LNCaP clone FGC (cell line): Measurements from ENCODE around the gene CHGA.

Experiments used
- DNase-seq: peaks from one replicate; pipeline ENCODE4 v3.0.0-alpha.2; 2011; ENCODE audit warnings: low read depth
- H3K4me3 ChIP-seq: 2 replicates; pipeline ENCODE4 v1.5.1; 2011; ENCODE audit warnings: mild to moderate bottlenecking, low read depth, low read length, control low read depth
- TF ChIP-seq, protein P1 (sequence below): IDR thresholded peaks from 2 replicates; pipeline ENCODE4 v1.5.1; 2012; ENCODE audit warnings: mild to moderate bottlenecking; ENCODE audit not compliant: control insufficient read depth, insufficient read depth; ENCODE audit errors: extremely low read depth

The CHGA gene, protein sequence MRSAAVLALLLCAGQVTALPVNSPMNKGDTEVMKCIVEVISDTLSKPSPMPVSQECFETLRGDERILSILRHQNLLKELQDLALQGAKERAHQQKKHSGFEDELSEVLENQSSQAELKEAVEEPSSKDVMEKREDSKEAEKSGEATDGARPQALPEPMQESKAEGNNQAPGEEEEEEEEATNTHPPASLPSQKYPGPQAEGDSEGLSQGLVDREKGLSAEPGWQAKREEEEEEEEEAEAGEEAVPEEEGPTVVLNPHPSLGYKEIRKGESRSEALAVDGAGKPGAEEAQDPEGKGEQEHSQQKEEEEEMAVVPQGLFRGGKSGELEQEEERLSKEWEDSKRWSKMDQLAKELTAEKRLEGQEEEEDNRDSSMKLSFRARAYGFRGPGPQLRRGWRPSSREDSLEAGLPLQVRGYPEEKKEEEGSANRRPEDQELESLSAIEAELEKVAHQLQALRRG

GRCh38 chr14:92922883-92923743 lies at the start of gene CHGA:
Gene CHGA (plus strand): TSS chr14:92923150. CDS start chr14:92923360, 210 bp downstream.
- no peak for DNase-seq
- TF ChIP-seq, protein P1, sequence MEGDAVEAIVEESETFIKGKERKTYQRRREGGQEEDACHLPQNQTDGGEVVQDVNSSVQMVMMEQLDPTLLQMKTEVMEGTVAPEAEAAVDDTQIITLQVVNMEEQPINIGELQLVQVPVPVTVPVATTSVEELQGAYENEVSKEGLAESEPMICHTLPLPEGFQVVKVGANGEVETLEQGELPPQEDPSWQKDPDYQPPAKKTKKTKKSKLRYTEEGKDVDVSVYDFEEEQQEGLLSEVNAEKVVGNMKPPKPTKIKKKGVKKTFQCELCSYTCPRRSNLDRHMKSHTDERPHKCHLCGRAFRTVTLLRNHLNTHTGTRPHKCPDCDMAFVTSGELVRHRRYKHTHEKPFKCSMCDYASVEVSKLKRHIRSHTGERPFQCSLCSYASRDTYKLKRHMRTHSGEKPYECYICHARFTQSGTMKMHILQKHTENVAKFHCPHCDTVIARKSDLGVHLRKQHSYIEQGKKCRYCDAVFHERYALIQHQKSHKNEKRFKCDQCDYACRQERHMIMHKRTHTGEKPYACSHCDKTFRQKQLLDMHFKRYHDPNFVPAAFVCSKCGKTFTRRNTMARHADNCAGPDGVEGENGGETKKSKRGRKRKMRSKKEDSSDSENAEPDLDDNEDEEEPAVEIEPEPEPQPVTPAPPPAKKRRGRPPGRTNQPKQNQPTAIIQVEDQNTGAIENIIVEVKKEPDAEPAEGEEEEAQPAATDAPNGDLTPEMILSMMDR: no peak
- no peak within 1 kb of the TSS for H3K4me3 ChIP-seq

- DNase-seq: no peak
- TF ChIP-seq, protein P1: no peak
These were observed 47.8 kb upstream of the CHGA start for GRCh38 chr14:92874962-92875661.

GRCh38 chr14:92877757-92878431 lies 45.1 kb upstream of the CHGA start:
- TF ChIP-seq, protein P1: no peak
- DNase-seq: no peak
- no peak overlapping the region for H3K4me3 ChIP-seq

More at GRCh38 chr14:92874962-92875661, 47.8 kb upstream of the CHGA start:
- H3K4me3 ChIP-seq: no peak overlapping the region

GRCh38 chr14:92880351-92880750 lies 42.6 kb upstream of the CHGA start:
- no peak overlapping the region for H3K4me3 ChIP-seq
- TF ChIP-seq, protein P1: no peak
- no peak for DNase-seq

GRCh38 chr14:92880851-92881250 lies 42.1 kb upstream of the CHGA start:
- H3K4me3 ChIP-seq: no peak overlapping the region
- TF ChIP-seq, protein P1: peak; percentile 67
- DNase-seq: peak; percentile 19

DNA sequence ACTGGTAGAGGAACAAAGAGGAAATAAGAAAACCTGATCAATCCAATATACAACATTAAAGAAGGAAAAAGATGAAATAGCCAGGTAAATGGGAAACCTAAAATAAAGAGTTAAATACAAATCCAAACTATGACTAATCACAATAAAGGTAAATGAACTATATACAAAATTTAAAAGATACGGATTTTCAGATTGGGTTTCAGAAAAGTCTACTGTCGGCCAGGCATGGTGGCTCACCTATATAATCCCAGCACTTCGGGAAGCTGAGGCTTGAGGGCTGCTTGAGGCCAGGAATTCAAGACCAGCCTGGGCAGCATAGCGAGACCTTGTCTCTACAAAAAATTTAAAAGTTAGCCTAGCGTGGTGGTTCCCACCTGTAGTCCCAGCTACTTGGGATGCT lies 39.9 kb upstream of the CHGA start:
- DNase-seq: no peak
- TF ChIP-seq, protein P1: no peak
- no peak overlapping the region for H3K4me3 ChIP-seq
